ENCODE results near the gene CELA2A.
"Not testable (repeated sequence)": the region's sequence is repeated elsewhere in the genome, so short reads cannot be mapped to it uniquely, and the experiment has no call there.

The CELA2A gene

DNA sequence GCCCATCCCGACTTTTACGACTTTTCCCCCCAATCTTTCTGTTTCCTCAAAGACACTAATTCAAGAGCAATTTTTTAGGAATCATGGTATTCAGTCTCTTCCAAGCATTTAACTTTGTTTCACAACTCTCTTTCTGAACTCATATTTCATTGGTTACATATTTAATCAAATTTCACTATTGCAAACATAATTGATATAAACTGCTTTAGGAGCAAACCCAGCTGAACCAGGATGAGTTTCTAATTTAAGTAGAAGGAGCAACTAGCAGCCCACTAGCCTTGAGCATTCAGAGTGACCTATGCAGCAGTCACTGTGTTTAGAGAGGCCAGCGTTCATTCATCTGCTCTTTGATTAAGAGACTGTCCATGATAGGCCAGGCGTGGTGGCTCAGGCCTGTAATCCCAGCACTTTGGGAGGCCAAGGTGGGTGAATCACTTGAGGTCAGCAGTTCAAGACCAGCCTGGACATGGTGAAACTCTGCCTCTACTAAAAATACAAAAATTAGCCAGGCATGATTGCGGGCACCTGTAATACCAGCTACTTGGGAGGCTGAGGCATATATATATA, 21.2 kb downstream of the CELA2A start:
- Histone ChIP-seq H3K9ac (no peak overlapping the region), H3K4me3 (no peak overlapping the region), H3K4me1 (no peaks in the 10 kb centered on the region), H4K20me1 (no peaks in the 10 kb centered on the region), H3K27ac (no peak overlapping the region), H3K9me3 (no peaks in the 10 kb centered on the region), H3K27me3 (no peaks in the 10 kb centered on the region), H3K4me2 (no peak overlapping the region), H3K36me3 (no peaks in the 10 kb centered on the region)
- no peak for TF ChIP-seq Cebpa-rat (IDR thresholded peaks at IDR 0.05)

GRCh38 chr1:15479654-15480347, 23.3 kb downstream of the CELA2A start:
- H3K4me1 ChIP-seq, result no peaks in the 10 kb centered on the region
- H3K9me3 ChIP-seq, result no peaks in the 10 kb centered on the region
- H3K36me3 ChIP-seq, result no peaks in the 10 kb centered on the region
- H3K4me3 ChIP-seq, result no peak overlapping the region
- H3K27ac ChIP-seq, result no peak overlapping the region
- TF ChIP-seq Cebpa-rat (IDR thresholded peaks at IDR 0.05), result peak; percentile 53; the same call in 1 of the 2 replicates
- H3K9ac ChIP-seq, result no peak overlapping the region
- no peak overlapping the region for H3K4me2 ChIP-seq
- no peaks in the 10 kb centered on the region for H4K20me1 ChIP-seq
- no peaks in the 10 kb centered on the region for H3K27me3 ChIP-seq

- not testable (repeated sequence) for H3K27ac ChIP-seq, H4K20me1 ChIP-seq, H3K9me3 ChIP-seq, H3K4me3 ChIP-seq, H3K9ac ChIP-seq, H3K4me1 ChIP-seq, H3K4me2 ChIP-seq, H3K27me3 ChIP-seq
- H3K36me3 ChIP-seq, result peaks cover 17% of the 10 kb centered on the region; the same call in 1 of the 2 replicates
Measured at GRCh38 chr1:15482455-15482854, 25.9 kb downstream of the CELA2A start.

GRCh38 chr1:15482983-15483543, 26.5 kb downstream of the CELA2A start:
- not testable (repeated sequence) for H4K20me1 ChIP-seq, H3K4me3 ChIP-seq, H3K4me1 ChIP-seq, H3K9ac ChIP-seq, H3K27ac ChIP-seq, H3K4me2 ChIP-seq, H3K9me3 ChIP-seq, H3K27me3 ChIP-seq
- peaks cover 17% of the 10 kb centered on the region; the same call in 1 of the 2 replicates for H3K36me3 ChIP-seq

DNA sequence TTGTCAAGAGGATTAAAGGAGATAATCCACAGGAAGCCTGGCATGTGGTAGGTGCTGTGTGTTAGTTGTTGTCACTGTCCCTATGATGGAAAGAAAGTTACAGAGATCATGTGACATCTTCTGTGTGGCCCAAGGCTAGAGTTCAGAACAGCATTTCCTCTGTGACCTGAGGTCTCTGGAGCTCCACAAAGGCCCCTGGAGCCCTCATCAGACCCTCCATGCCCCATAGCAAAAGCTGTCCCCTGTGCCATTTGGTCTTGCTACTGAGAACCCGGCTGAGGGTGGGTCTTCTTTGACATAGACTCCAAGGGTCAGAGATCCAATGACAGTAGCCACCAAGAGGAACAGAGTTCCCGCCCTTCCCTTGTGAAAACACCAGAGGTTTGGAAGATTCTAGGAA, 27.4 kb downstream of the CELA2A start:
- H3K4me3 ChIP-seq, result no peak overlapping the region
- H3K27me3 ChIP-seq, result no peaks in the 10 kb centered on the region
- peaks cover 17% of the 10 kb centered on the region; the same call in 1 of the 2 replicates for H3K36me3 ChIP-seq
- no peak overlapping the region for H3K4me2 ChIP-seq
- no peaks in the 10 kb centered on the region for H3K4me1 ChIP-seq
- no peaks in the 10 kb centered on the region for H3K9me3 ChIP-seq
- TF ChIP-seq Cebpa-rat (IDR thresholded peaks at IDR 0.05), result no peak
- no peaks in the 10 kb centered on the region for H4K20me1 ChIP-seq
- no peak overlapping the region for H3K9ac ChIP-seq
- no peak overlapping the region for H3K27ac ChIP-seq

DNA sequence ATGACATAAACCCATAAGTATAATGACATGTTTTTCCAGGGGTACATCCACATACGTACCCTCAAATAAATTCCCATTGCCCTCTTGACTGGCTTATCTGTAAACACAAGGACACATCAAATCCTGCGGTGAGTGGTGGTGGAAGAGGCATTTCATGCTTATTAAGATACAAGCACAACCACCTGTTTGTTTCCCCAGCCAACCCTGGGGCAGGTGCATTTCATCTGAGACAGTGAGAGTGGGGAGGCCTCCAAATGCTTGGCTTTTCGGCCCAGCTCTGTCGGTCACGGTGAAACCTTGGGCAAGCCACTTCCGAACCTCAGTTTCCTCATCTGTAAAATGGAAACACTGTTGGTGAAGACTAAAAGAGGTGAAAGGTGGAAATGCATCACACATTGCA, 27.9 kb downstream of the CELA2A start:
- not testable (repeated sequence) for H3K4me3 ChIP-seq, H3K27ac ChIP-seq, H4K20me1 ChIP-seq, H3K4me1 ChIP-seq, H3K9me3 ChIP-seq, H3K9ac ChIP-seq, H3K4me2 ChIP-seq, H3K27me3 ChIP-seq
- peaks cover 17% of the 10 kb centered on the region; the same call in 1 of the 2 replicates for H3K36me3 ChIP-seq

DNA sequence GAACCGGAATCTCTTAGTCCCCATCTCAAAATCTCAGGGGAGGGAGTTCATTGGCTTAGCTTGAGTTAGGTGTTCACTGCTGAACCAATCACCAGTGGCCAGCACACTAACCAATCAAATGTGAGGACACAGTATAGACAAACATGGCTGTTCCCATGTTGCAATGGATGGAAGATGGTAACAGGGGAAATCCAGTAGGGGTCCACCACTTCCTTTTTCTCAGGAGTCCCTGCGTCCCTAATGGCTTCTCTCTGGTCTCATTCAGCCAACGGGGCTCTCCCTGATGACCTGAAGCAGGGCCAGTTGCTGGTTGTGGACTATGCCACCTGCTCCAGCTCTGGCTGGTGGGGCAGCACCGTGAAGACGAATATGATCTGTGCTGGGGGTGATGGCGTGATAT, 29.1 kb downstream of the CELA2A start:
- H3K27ac ChIP-seq, result no peak overlapping the region
- H4K20me1 ChIP-seq, result no peaks in the 10 kb centered on the region
- no peaks in the 10 kb centered on the region for H3K27me3 ChIP-seq
- peaks cover 1% of the 10 kb centered on the region for H3K4me1 ChIP-seq
- no peak overlapping the region for H3K9ac ChIP-seq
- no peak overlapping the region for H3K4me3 ChIP-seq
- peaks cover 17% of the 10 kb centered on the region; the same call in 1 of the 2 replicates for H3K36me3 ChIP-seq
- no peaks in the 10 kb centered on the region for H3K9me3 ChIP-seq
- TF ChIP-seq Cebpa-rat (IDR thresholded peaks at IDR 0.05), result no peak
- H3K4me2 ChIP-seq, result no peak overlapping the region

DNA sequence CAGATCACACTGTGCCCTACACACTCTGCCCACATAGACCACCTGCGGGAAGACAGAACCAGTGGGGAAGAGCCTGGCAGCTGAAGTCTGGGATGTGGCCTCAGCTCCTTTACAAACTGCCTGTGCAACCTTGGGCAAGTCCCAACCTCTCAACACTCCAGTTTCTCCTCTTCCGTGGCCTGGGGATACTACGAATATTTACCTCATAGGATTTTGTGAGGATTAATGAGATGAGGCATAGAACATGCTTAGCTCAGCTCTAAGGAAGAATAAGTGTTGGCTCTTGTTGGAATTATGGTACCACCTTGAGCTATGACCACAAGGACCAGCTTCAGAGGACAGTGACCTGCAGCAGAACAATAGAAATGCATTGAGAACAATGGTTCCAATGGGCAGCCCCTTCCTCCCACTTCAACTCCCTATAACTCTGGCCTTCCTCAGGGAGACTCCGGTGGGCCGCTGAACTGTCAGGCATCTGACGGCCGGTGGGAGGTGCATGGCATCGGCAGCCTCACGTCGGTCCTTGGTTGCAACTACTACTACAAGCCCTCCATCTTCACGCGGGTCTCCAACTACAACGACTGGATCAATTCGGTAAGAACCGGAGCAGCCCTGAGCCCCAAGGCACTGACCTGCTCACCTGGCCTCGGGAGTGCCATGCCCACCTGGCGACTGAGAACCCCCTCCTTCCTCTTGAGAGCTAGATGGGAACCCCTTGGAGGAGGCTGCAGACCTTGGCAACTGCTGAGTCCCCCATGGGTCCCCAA, 30.5 kb downstream of the CELA2A start:
- not testable (repeated sequence) for H3K4me3 ChIP-seq, H3K27me3 ChIP-seq, H3K4me2 ChIP-seq, H4K20me1 ChIP-seq, H3K9ac ChIP-seq, H3K27ac ChIP-seq, H3K9me3 ChIP-seq
- Histone ChIP-seq H3K36me3 (peaks cover 25% of the 10 kb centered on the region; the same call in 1 of the 2 replicates), H3K4me1 (peaks cover 11% of the 10 kb centered on the region)

- H3K4me3 ChIP-seq, result no peak overlapping the region
- peaks cover 11% of the 10 kb centered on the region for H3K4me1 ChIP-seq
- no peak for TF ChIP-seq Cebpa-rat (IDR thresholded peaks at IDR 0.05)
- H3K9me3 ChIP-seq, result no peaks in the 10 kb centered on the region
- no peak overlapping the region for H3K4me2 ChIP-seq
- no peak overlapping the region for H3K9ac ChIP-seq
- no peaks in the 10 kb centered on the region for H4K20me1 ChIP-seq
- peaks cover 37% of the 10 kb centered on the region for H3K36me3 ChIP-seq
- no peak overlapping the region for H3K27ac ChIP-seq
- no peaks in the 10 kb centered on the region for H3K27me3 ChIP-seq
Measured at GRCh38 chr1:15488371-15488770, 31.8 kb downstream of the CELA2A start.
